GM19238 (cell line): ENCODE measurements around the gene AKTIP.

Source experiments
- DNase-seq: peaks from one replicate; pipeline ENCODE4 v3.0.0; 2011; ENCODE audit warnings: low spot score; ENCODE audit not compliant: insufficient read length

Gene AKTIP

GRCh38 chr16:53480394-53480793, 22.6 kb downstream of the AKTIP start:
- no peak for DNase-seq

GRCh38 chr16:53478965-53479364, 24.0 kb downstream of the AKTIP start:
- DNase-seq, result no peak

DNA sequence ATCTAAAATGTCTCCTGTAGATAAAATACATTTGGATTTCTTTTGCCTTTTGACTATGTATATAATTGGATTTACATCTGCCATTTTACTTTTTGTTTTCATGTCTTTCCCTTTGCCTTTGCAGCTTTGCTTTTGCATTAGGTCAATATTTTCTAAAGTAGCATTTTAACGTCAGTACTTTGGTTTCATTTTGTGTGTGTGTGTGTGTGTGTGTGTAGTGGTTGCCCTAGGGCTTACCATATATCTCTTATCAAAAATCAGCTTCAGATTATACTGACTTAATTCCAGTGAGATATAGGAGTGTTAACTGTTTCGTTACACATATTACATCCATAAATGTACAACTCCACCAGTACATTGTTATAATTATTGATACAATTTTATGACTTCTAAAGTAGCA, 26.1 kb downstream of the AKTIP start:
- no peak for DNase-seq

GRCh38 chr16:53465606-53466280, 37.3 kb downstream of the AKTIP start:
- DNase-seq, result no peak

DNA sequence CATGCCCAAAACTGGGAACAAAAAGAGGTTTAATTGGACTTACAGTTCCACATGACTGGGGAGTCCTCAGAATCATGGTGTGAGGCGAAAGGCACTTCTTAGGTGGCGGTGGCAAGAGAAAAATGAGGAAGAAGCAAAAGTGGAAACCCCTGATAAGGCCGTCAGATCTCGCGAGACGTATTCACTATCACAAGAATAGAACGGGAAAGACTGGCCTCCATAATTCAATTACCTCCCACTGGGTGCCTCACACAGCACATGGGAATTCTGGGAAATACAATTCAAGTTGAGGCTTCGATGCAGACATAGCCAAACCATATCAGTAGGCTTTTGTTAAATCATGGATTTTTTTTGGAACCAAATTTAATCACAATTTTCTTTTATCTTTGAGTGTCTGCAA, 44.4 kb downstream of the AKTIP start:
- no peak for DNase-seq

DNA sequence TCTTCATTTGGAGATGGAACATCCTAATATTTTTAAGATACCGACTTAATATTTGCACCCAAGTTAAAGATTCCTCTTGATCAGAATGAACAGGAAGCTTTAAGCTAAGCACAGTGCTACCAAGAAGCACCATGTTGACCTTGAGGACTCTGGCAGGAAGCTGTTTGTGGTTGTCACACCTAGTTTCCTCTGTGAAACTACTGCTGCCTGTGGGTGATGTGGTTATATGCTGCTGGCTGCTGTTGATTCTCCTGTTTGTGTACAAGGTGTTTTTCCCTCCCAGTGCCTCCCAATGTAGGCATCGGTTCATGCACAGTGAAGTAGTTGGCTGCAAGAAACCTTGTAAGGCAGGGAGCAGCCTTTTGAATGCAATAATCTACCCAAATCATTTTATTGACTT, 45.3 kb downstream of the AKTIP start:
- peak; percentile 58 for DNase-seq

DNA sequence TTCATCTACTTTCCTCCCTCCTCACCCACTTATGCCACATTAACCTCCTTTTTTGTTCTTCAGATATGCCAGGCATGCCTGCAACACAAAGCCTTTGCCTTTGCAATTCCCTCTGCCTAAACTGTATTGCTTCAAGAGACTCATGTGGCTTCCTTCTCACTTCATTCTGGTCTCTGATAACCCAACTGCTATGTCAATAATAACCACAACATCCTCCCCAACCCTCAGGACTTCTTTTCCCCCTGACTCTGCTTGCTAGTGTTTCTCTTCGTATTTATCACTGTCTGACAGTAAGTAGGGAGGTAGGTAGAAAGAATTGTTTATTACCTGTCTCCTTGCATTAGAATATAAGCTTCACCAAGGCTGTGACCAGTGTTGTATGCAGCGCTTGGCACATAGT, 46.4 kb downstream of the AKTIP start:
- DNase-seq, result no peak

DNA sequence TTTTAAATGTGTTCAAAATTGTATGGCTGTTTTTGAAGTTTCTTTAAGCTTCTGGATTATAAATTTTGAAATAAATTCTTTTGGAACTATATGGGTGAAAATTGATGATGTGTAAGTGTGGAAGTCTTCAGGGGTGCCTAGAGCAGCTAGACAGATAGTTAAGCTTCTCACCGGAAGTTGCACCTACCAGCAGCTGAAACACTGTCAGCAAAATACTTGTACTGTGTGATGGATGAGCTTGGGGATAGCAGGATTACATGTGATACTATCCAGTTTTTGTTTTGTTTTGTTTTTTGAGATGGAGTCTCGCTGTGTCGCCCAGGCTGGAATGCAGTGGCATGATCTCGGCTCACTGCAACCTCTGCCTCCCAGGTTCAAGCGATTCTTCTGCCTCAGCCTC, 49.1 kb downstream of the AKTIP start:
- DNase-seq, result no peak

GRCh38 chr16:53449816-53450517, 53.0 kb downstream of the AKTIP start:
- no peak for DNase-seq

DNA sequence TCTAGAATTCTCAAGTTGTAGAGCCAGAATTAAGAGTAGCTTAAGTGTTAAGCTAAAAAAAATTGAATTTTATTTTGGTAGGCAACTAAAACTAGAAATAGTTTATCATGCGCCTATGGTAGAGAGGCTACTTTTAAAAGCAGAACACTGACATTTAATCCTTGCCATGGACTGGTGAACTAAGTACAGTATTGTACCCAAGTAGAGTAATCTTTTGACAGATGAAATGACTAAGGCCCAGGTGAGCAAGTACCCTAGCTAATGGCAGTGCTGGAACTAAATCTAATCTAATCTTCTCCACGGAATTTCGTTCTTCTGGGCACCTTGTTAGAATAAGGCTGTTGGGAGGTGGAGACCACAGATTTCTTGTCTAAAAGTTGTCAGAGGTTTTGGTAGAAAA, 56.9 kb downstream of the AKTIP start:
- no peak for DNase-seq

DNA sequence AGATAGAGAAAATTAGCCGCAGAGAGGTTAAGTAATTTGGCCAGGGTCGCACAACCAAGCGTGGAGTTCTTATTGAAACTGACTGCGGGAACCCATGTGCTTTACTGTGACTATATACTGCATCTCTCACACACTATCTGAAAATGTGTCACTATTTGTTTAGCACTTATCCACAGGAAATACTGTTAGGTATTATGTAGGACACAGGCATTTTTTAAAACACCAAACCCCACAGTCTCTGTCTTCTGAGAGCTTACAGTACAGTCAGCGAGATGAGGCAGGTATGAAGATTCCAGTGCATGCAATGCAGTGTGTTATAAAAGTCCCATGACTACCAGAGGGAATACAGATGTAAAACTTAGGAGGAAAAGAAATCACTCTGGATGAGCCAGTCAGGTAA, 57.5 kb downstream of the AKTIP start:
- DNase-seq, result no peak
